ENCODE data around the gene ADAMTS12.

- TF ChIP-seq CTCF (IDR thresholded peaks at IDR 0.05 in 2 of 3, conservative IDR thresholded peaks at IDR 0.05 in 1 of 3; ENCODE audit: borderline replicate concordance in 1 of 3, insufficient read depth in 1 of 3, low read depth in 2 of 3, low read length in 2 of 3) (no peak), POLR2A (IDR thresholded peaks at IDR 0.05; ENCODE audit: borderline replicate concordance, extremely low read depth, insufficient read depth, insufficient read length) (no peak), EZH2 (IDR thresholded peaks at IDR 0.05) (no peak), SRF (IDR thresholded peaks at IDR 0.05; ENCODE audit: low read depth) (no peak), EZH2phosphoT487 (IDR thresholded peaks at IDR 0.05; ENCODE audit: borderline replicate concordance) (no peak), RAD21 (IDR thresholded peaks at IDR 0.05; ENCODE audit: low read depth) (no peak), CEBPB (IDR thresholded peaks at IDR 0.05; ENCODE audit: low read depth) (no peak), YY1 (IDR thresholded peaks at IDR 0.05; ENCODE audit: extremely low read depth, insufficient replicate concordance, low read depth, low read length) (no peak), ZFX (IDR thresholded peaks at IDR 0.05) (no peak), JUND (IDR thresholded peaks at IDR 0.05) (no peak), POLR2AphosphoS5 (IDR thresholded peaks at IDR 0.05; ENCODE audit: low read depth, low read length) (no peak)
- TF ChIP-seq, protein P1, sequence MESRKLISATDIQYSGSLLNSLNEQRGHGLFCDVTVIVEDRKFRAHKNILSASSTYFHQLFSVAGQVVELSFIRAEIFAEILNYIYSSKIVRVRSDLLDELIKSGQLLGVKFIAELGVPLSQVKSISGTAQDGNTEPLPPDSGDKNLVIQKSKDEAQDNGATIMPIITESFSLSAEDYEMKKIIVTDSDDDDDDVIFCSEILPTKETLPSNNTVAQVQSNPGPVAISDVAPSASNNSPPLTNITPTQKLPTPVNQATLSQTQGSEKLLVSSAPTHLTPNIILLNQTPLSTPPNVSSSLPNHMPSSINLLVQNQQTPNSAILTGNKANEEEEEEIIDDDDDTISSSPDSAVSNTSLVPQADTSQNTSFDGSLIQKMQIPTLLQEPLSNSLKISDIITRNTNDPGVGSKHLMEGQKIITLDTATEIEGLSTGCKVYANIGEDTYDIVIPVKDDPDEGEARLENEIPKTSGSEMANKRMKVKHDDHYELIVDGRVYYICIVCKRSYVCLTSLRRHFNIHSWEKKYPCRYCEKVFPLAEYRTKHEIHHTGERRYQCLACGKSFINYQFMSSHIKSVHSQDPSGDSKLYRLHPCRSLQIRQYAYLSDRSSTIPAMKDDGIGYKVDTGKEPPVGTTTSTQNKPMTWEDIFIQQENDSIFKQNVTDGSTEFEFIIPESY (IDR thresholded peaks at IDR 0.05; ENCODE audit: extremely low read depth, insufficient replicate concordance, low read length) = no peak
- TF ChIP-seq, protein P2, sequence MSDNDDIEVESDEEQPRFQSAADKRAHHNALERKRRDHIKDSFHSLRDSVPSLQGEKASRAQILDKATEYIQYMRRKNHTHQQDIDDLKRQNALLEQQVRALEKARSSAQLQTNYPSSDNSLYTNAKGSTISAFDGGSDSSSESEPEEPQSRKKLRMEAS (IDR thresholded peaks at IDR 0.05) = no peak
- TF ChIP-seq, protein P3, sequence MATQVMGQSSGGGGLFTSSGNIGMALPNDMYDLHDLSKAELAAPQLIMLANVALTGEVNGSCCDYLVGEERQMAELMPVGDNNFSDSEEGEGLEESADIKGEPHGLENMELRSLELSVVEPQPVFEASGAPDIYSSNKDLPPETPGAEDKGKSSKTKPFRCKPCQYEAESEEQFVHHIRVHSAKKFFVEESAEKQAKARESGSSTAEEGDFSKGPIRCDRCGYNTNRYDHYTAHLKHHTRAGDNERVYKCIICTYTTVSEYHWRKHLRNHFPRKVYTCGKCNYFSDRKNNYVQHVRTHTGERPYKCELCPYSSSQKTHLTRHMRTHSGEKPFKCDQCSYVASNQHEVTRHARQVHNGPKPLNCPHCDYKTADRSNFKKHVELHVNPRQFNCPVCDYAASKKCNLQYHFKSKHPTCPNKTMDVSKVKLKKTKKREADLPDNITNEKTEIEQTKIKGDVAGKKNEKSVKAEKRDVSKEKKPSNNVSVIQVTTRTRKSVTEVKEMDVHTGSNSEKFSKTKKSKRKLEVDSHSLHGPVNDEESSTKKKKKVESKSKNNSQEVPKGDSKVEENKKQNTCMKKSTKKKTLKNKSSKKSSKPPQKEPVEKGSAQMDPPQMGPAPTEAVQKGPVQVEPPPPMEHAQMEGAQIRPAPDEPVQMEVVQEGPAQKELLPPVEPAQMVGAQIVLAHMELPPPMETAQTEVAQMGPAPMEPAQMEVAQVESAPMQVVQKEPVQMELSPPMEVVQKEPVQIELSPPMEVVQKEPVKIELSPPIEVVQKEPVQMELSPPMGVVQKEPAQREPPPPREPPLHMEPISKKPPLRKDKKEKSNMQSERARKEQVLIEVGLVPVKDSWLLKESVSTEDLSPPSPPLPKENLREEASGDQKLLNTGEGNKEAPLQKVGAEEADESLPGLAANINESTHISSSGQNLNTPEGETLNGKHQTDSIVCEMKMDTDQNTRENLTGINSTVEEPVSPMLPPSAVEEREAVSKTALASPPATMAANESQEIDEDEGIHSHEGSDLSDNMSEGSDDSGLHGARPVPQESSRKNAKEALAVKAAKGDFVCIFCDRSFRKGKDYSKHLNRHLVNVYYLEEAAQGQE (IDR thresholded peaks at IDR 0.05; ENCODE audit: low read depth) = no peak
Measured at GRCh38 chr5:33641744-33642505, 249.9 kb downstream of the ADAMTS12 start.

Data from HCT116 (cell line).